Measurements from ENCODE around the gene KRT74. TPM values are rescaled to one million over a fixed set of nuclear protein-coding genes. Genes with fewer than 3 reads are reported as not detected.
A peak's percentile ranks its signal among the peaks of the same experiment; 100 is the strongest.

Gene KRT74
- total RNA-seq, 1 experiment from 2014 or later: not detected

DNA sequence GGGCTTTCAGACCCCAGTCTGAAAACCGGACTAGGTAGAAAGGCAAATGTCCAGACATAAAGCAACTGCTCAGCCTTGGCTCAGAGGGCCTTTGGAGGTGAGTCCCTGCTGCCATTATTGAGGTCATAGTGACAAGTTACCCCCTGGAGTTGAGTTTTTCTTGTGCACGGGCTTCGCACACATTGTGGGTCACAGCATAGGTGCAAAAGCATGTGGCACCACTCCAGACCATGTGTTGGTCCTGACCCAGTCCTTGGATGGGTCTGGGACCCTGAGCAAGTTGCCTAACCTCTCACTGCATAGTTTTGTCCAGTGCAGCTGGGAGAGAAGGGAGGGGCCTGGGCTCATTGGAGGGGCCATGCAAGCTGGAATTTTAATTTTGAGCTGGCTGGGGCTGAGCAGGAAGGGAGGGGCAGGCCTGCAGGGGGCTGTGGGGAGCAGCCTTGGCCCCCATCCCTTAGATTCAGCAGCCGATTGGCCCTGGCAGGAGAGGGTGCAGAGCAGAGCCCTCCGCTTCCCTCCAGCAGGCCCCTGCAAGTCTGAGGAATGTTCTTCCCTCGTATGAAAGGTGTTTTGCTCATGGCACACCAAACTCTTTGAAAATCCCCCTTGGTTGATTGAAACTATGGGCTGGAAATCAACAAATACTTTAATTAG lies 49.3 kb downstream of the KRT74 start:
- H3K4me1 ChIP-seq (replicated peaks; ENCODE audit: insufficient read depth): peaks cover 64% of the 10 kb centered on the region
- H4K20me1 ChIP-seq (ENCODE audit: insufficient read depth): no peaks in the 10 kb centered on the region
- no peak for DNase-seq
- BruUV-seq (replicated peaks): no TSS peak
- POLR2A ChIA-PET (ENCODE audit: unreplicated experiment): interaction anchor here (0.5 to 0.6 kb wide), 3 partner anchors 30 to 376 kb away, joined by 3 to 8 read pairs (median 4); no protein-coding TSS in a partner anchor
- peaks cover 26% of the 10 kb centered on the region for H3F3A ChIP-seq (ENCODE audit: insufficient read depth, low read depth)
- peak overlapping the region; percentile 79 for H3K4me2 ChIP-seq
- no peaks in the 10 kb centered on the region for H3K27me3 ChIP-seq (ENCODE audit: insufficient read depth, low read depth)
- no peaks in the 10 kb centered on the region for H3K9me2 ChIP-seq (ENCODE audit: insufficient read depth)
- H2AFZ ChIP-seq: no peak overlapping the region
- H3K4me3 ChIP-seq: no peak overlapping the region
- CTCF ChIA-PET: interaction anchor here (0.6 to 1.3 kb wide), 3 partner anchors 14 to 83 kb away, joined by 3 to 4 read pairs (median 3); no protein-coding TSS in a partner anchor
- intact Hi-C loops (cut with micrococcal nuclease; ENCODE audit: unreplicated experiment): loop anchor here (5.0 to 10.0 kb wide), 3 partner anchors 127 to 450 kb away; no protein-coding TSS in a partner anchor
- no peaks in the 10 kb centered on the region for H3K36me3 ChIP-seq (ENCODE audit: low read depth)
- 0 out of 2 replicates have a peak overlapping the region, but pooled peaks have one; percentile 4 for H3K27ac ChIP-seq
- H3K79me2 ChIP-seq (ENCODE audit: low read depth): no peaks in the 10 kb centered on the region
- TF ChIP-seq CTCF (conservative IDR thresholded peaks at IDR 0.05): no peak
- TF ChIP-seq EZH2 (IDR thresholded peaks at IDR 0.05; ENCODE audit: low read depth): no peak
- H3K9me3 ChIP-seq (ENCODE audit: insufficient read depth, low read depth): no peaks in the 10 kb centered on the region

GRCh38 chr12:52523824-52524223 lies 49.8 kb downstream of the KRT74 start:
- H3K4me2 ChIP-seq: peak overlapping the region; percentile 79
- H2AFZ ChIP-seq: no peak overlapping the region
- POLR2A ChIA-PET (ENCODE audit: unreplicated experiment): interaction anchor here (0.5 to 0.6 kb wide), 4 partner anchors 29 to 422 kb away, joined by 3 to 8 read pairs (median 4); no protein-coding TSS in a partner anchor
- DNase-seq: peak; percentile 70 to 78
- H3K9me3 ChIP-seq (ENCODE audit: insufficient read depth, low read depth): no peaks in the 10 kb centered on the region
- CTCF ChIA-PET: interaction anchor here (0.6 to 1.3 kb wide), 3 partner anchors 59 to 128 kb away, joined by 3 to 4 read pairs (median 3); no protein-coding TSS in a partner anchor
- H3K36me3 ChIP-seq (ENCODE audit: low read depth): no peaks in the 10 kb centered on the region
- H4K20me1 ChIP-seq (ENCODE audit: insufficient read depth): no peaks in the 10 kb centered on the region
- H3K27ac ChIP-seq: peak overlapping the region; percentile 96; the same call in 1 of the 2 replicates
- H3K27me3 ChIP-seq (ENCODE audit: insufficient read depth, low read depth): no peaks in the 10 kb centered on the region
- BruUV-seq (replicated peaks): no TSS peak
- peaks cover 26% of the 10 kb centered on the region for H3F3A ChIP-seq (ENCODE audit: insufficient read depth, low read depth)
- H3K79me2 ChIP-seq (ENCODE audit: low read depth): no peaks in the 10 kb centered on the region
- H3K4me1 ChIP-seq (replicated peaks; ENCODE audit: insufficient read depth): peaks cover 66% of the 10 kb centered on the region
- no peak overlapping the region for H3K4me3 ChIP-seq
- H3K9me2 ChIP-seq (ENCODE audit: insufficient read depth): no peaks in the 10 kb centered on the region
- TF ChIP-seq EZH2 (IDR thresholded peaks at IDR 0.05; ENCODE audit: low read depth) (no peak), CTCF (conservative IDR thresholded peaks at IDR 0.05) (no peak)
- intact Hi-C loops (cut with micrococcal nuclease; ENCODE audit: unreplicated experiment): loop anchor here (2.0 to 10.0 kb wide), 5 partner anchors 127 to 451 kb away; no protein-coding TSS in a partner anchor

- peaks cover 66% of the 10 kb centered on the region for H3K4me1 ChIP-seq (replicated peaks; ENCODE audit: insufficient read depth)
- CTCF ChIA-PET: interaction anchor here (0.7 to 0.9 kb wide), 2 partner anchors 26 to 127 kb away, joined by 3 read pairs; no protein-coding TSS in a partner anchor
- no peaks in the 10 kb centered on the region for H3K9me3 ChIP-seq (ENCODE audit: insufficient read depth, low read depth)
- no peaks in the 10 kb centered on the region for H4K20me1 ChIP-seq (ENCODE audit: insufficient read depth)
- peaks cover 26% of the 10 kb centered on the region for H3F3A ChIP-seq (ENCODE audit: insufficient read depth, low read depth)
- no TSS peak for BruUV-seq (replicated peaks)
- H3K27me3 ChIP-seq (ENCODE audit: insufficient read depth, low read depth): no peaks in the 10 kb centered on the region
- POLR2A ChIA-PET (ENCODE audit: unreplicated experiment): interaction anchor here (0.5 to 0.8 kb wide), 7 partner anchors 21 to 352 kb away, joined by 3 to 8 read pairs (median 3); partner anchors contain the start of gene KRT6A
- TF ChIP-seq EZH2 (IDR thresholded peaks at IDR 0.05; ENCODE audit: low read depth) (no peak), CTCF (conservative IDR thresholded peaks at IDR 0.05) (no peak)
- H3K9me2 ChIP-seq (ENCODE audit: insufficient read depth): no peaks in the 10 kb centered on the region
- H2AFZ ChIP-seq: no peak overlapping the region
- intact Hi-C loops (cut with micrococcal nuclease; ENCODE audit: unreplicated experiment): loop anchor here (1.0 to 10.0 kb wide), 10 partner anchors 26 to 452 kb away; no protein-coding TSS in a partner anchor
- H3K4me3 ChIP-seq: peak overlapping the region; percentile 31; the same call in 1 of the 2 replicates
- H3K4me2 ChIP-seq: peak overlapping the region; percentile 79
- DNase-seq: peak; percentile 78 to 87
- H3K27ac ChIP-seq: peak overlapping the region; percentile 96
- no peaks in the 10 kb centered on the region for H3K79me2 ChIP-seq (ENCODE audit: low read depth)
- H3K36me3 ChIP-seq (ENCODE audit: low read depth): no peaks in the 10 kb centered on the region
Observed at GRCh38 chr12:52522346-52523011, 51.2 kb downstream of the KRT74 start.

Data from PC-9 (cell line).